AG10803 (cell line): ENCODE data around the gene RAB4B.

ENCODE experiments used
- DNase-seq: peaks from one replicate; pipeline ENCODE4 v3.0.0; 2010; ENCODE audit warnings: low read depth
- H3K4me3 ChIP-seq: 2 replicates; pipeline ENCODE4 v1.5.1; 2011; ENCODE audit warnings: mild to moderate bottlenecking, low read length, control low read depth
- TF ChIP-seq, protein P1 (sequence below): conservative IDR thresholded peaks from 2 replicates; pipeline ENCODE4 v1.5.1; 2011; ENCODE audit warnings: mild to moderate bottlenecking, low read length, control low read depth, inconsistent platforms

RAB4B gene

DNA sequence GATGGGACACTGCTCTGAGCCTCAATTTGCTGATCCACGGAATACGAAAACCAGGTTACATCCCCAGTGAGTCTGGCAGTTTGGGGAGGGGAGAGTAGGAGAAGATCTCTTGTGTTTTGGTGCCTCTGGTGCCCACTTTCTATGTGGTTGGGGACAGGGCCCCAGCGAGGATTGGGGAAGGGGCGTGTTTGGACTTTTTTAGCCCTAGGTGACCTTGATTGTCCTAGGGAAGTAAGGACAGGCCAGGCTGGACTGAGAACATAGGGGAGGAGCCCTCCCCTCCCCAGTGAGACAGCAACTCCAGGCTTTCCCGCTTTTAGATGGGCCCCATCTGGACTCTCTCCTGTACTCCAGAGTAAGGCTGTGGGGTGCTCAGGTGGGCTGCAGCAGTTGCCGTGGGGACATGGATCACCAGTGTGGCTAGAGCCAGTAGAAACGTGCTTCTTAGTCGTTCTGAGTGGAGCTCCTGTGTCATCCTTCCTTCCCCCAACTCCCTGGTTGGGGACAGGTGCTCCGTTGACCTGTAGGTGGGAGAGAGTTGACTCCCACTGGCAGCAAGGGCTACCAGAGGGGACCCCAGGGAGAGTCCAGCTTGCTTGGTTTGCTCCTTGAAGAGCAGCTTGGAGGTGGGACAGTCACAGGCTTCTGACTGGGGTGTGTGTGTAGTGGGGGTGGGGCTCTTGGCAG lies 25.3 kb downstream of the RAB4B start:
- no peak for DNase-seq
- TF ChIP-seq, protein P1, sequence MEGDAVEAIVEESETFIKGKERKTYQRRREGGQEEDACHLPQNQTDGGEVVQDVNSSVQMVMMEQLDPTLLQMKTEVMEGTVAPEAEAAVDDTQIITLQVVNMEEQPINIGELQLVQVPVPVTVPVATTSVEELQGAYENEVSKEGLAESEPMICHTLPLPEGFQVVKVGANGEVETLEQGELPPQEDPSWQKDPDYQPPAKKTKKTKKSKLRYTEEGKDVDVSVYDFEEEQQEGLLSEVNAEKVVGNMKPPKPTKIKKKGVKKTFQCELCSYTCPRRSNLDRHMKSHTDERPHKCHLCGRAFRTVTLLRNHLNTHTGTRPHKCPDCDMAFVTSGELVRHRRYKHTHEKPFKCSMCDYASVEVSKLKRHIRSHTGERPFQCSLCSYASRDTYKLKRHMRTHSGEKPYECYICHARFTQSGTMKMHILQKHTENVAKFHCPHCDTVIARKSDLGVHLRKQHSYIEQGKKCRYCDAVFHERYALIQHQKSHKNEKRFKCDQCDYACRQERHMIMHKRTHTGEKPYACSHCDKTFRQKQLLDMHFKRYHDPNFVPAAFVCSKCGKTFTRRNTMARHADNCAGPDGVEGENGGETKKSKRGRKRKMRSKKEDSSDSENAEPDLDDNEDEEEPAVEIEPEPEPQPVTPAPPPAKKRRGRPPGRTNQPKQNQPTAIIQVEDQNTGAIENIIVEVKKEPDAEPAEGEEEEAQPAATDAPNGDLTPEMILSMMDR: no peak
- H3K4me3 ChIP-seq: peak overlapping the region; percentile 39

DNA sequence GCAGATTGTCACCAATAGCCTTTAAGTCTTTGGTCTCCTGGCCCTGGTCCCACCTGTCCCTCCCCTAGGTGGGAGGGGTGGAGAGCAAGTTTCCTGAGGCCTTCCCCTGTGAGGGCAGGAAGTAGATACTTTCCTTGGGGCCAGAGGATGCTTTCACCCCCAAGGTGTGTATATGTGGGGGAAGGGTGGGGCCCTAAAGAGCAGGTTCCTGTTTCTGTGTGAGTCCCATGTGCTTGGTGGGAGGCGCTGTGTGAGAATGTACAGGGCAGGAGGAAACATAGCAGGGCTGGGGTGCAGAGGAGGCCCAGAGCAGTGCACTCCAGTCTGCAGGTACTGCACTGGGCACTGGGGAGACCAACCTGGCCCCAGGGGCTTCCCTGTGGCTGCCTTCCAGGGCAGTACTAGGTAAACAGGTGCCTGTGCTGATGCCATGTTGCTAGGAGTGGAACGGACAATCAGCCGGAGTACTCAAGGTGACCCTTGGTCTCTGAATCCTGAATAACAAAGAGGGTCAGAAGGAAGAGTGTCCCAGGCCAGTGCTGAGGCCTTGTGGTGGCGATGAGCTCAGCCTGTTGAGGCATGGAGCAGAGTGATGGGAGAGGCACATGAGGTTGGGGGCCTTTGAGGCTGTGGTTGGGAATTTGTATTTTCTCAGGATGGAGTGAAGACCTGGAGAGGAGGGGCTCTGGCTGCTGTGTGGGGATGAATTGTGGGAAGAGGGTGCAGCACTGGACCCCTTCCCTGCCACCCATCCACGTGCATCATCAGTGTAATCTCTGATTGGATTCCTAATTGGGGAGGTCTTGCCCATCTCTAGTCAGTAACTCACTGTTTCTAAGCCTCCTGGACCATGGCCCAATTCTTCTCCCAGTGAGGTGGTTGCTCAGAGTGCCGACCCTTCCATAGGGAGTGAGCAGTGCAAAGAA lies 26.1 kb downstream of the RAB4B start:
- TF ChIP-seq, protein P1: no peak
- H3K4me3 ChIP-seq: no peak overlapping the region
- no peak for DNase-seq

DNA sequence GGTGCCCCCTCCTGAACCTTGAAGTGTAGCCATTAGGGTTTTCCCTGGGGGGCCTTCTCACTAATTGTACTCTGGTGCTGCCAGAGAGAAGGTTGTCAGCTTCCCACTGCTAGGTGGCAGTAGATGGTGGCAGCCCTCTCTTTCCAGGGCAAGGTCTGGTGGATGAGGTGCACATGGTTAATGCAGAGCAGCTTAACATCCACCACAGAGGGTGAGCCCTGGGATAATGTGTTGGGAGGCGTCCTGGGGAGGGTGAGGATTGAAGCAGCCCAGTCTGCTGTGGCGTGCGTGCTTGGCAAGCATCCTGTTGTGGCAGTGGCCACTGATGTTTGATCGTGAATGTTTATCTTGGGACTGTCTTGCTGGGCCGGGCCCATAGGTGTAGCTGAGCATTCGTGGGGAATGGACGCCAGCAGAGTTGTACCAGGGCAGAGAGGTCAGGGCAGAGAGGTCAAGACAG lies 26.8 kb downstream of the RAB4B start:
- no peak overlapping the region for H3K4me3 ChIP-seq
- no peak for DNase-seq
- TF ChIP-seq, protein P1: 0 out of 2 replicates have a peak, but pooled peaks have one; percentile 18

DNA sequence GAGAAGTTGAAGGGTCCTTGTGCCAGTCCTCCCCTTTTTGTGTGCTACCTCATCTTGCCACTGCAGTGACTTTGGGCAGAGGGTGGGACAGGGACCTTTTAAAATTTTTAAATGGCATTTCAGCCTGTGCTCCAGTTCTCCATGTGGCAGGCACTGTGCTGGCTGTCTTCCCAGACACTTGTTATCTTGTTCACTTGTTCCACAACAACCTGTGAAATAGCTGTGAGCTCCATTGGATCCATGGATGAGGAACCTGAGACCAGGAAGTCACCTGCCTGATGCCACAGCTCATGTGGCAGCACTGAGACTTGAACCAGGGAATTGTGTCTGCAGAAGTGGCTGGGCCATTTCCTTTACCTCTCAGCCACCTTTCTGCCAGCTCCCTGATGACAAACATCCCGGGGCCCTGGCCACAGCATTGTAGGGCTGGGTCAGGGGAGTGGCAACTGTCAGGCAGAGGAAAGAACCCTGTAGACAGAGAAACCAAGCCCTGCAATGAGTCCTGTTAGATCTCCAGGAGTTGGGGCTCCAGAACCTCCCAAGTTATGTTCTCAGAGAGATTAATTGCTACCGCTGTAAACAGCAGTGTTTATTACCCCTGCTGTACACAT lies 27.3 kb downstream of the RAB4B start:
- no peak overlapping the region for H3K4me3 ChIP-seq
- TF ChIP-seq, protein P1: no peak
- no peak for DNase-seq

DNA sequence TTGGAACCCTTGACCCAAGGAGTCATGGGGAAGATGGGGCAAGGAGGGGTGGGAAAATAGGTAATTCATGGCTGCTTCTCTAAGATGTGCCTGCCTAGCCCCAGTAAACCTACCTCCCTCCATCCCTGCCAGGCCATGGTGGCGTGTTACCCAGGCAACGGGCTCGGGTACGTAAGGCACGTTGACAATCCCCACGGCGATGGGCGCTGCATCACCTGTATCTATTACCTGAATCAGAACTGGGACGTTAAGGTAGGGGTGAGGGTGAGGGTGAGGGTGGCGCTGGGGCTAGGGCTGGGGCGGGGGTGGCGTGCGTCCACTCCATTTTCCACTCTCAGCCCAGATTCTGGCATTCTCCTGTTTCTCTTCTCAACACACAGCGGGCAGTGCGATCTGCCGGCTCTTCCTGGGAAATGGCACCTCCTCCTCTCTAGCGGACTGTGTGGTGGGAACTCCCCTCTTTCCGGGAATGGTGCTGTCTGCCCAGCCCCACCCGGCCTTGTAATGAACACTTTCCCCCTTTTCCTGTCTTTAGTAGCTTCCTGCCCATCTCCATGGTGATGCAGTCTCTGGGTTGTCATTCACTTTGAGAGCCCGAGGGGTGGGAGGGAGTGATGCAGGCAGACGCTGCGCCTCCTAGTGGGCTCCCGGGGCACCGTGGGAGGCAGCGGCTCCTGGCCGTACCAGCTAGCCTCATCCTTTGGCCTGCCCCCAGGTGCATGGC lies 28.5 kb downstream of the RAB4B start:
- DNase-seq: peak; percentile 93
- TF ChIP-seq, protein P1: peak; percentile 80
- H3K4me3 ChIP-seq: peak overlapping the region; percentile 9

DNA sequence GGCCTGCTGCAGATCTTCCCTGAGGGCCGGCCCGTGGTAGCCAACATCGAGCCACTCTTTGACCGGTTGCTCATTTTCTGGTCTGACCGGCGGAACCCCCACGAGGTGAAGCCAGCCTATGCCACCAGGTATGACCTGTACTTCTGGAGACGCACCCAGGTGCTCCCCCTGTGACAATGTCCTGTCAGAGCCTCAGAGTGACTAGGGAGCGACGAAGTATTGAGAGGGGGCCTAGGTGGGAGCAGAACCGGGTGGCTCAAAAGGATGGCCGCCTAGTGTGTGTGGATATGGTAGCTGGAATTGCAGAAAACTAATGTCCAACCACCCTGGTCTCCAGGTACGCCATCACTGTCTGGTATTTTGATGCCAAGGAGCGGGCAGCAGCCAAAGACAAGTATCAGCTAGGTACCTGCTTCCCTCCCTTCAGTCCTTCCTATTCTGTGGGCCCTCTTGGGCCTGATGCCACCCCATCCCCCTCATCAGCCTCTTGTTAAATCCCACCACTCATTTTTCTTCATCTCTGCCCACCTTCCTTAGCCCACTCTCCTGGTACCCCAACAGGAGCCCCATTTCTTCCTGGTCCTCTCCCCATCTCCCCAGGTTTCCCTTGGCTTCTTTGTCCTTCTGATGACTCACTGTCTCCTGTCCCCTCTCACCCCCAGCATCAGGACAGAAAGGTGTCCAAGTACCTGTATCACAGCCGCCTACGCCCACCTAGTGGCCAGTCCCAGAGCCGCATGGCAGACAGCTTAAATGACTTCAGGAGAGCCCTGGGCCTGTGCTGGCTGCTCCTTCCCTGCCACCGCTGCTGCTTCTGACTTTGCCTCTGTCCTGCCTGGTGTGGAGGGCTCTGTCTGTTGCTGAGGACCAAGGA lies 29.3 kb downstream of the RAB4B start:
- no peak for DNase-seq
- TF ChIP-seq, protein P1: no peak
- H3K4me3 ChIP-seq: no peak overlapping the region
